GM20000 (cell line): Measurements from ENCODE around the gene EPHX1.
"Not testable (repeated sequence)": the region's sequence is repeated elsewhere in the genome, so short reads cannot be mapped to it uniquely, and the experiment has no call there.

Experiments
- DNase-seq: peaks from one replicate; pipeline ENCODE4 v3.0.0; 2012; ENCODE audit warnings: low spot score
- TF ChIP-seq, protein P1 (sequence below): IDR thresholded peaks from 2 replicates; pipeline ENCODE4 v1.5.1; 2012; ENCODE audit warnings: mild to moderate bottlenecking, control low read depth; ENCODE audit errors: extremely low read depth, missing control alignments

EPHX1 gene

DNA sequence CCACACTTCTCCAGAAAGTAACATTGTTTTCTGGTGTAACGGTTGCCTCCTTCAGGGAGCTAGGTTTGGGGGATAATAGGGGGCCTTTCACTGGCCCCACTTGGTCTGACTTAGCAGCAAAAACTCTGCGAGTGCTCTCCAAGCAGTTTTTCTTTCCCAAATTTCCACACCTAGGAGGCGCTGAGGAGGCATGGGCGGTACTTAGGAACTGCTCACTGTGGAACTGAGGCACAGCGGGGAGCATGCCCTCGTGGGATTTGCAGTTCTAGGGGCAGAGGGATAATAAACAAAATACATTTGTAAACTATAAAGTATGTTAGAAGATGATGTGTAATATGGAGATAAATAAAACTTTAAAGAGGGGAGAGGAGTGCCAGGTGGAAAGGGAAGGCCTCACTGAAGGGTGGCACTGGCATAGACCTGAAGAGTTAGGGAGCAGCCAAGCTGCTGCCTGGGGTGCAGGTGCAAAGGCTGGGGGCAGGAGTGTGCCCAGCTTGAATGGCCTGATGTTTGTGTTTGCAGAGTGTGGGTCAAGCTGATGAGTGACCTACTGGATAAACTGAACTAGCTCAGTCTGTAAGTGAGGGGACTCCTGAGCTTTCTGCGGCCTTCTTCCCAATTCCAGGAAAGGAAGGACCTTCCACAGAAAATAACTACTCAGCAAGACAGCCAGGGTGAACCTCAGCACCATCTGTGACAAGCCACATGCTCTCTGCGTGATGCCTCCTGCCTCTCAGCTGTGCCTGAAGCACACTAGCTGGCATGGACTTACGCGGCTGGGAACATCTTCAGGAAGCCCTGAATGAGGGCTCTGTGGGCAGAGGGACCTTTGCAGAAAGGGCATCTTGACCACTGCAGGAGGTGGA, 1.9 kb downstream of the EPHX1 start:
- DNase-seq: no peak
- TF ChIP-seq, protein P1, sequence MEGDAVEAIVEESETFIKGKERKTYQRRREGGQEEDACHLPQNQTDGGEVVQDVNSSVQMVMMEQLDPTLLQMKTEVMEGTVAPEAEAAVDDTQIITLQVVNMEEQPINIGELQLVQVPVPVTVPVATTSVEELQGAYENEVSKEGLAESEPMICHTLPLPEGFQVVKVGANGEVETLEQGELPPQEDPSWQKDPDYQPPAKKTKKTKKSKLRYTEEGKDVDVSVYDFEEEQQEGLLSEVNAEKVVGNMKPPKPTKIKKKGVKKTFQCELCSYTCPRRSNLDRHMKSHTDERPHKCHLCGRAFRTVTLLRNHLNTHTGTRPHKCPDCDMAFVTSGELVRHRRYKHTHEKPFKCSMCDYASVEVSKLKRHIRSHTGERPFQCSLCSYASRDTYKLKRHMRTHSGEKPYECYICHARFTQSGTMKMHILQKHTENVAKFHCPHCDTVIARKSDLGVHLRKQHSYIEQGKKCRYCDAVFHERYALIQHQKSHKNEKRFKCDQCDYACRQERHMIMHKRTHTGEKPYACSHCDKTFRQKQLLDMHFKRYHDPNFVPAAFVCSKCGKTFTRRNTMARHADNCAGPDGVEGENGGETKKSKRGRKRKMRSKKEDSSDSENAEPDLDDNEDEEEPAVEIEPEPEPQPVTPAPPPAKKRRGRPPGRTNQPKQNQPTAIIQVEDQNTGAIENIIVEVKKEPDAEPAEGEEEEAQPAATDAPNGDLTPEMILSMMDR: no peak

DNA sequence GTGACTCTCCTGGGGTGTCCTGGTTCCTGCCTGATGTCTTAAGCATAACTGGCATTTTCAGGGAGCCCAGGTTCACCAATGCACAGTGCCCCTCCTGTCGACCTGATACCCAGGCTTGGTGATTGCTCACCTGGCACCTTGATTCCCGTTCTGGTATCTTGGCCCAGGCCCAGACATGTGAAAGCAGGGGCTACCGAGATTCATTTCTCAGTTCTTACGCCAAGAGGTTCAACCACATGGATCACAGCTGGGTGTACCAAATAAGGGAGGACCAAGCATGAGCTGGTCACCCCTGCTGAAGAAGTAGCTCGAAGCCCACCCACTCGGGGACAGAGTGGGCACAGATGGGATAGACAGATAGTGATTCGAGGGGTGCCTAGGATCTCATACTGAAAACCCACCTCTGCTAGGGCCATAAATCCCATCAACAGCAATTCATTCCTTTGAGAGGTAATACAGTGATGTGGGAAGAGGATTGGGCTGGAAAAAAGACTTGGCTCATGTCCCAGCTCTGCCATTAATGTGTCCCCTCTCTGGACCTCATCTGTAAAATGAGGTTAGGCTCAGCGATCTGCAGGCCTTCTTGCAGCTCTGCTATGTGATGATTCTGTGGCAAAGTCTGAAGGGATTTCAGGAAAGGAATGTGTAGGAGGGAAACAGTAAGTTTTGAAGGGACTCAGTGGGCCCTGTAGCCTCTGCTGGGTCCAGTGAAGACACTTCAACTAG, 2.7 kb downstream of the EPHX1 start:
- TF ChIP-seq, protein P1: no peak
- DNase-seq: no peak

DNA sequence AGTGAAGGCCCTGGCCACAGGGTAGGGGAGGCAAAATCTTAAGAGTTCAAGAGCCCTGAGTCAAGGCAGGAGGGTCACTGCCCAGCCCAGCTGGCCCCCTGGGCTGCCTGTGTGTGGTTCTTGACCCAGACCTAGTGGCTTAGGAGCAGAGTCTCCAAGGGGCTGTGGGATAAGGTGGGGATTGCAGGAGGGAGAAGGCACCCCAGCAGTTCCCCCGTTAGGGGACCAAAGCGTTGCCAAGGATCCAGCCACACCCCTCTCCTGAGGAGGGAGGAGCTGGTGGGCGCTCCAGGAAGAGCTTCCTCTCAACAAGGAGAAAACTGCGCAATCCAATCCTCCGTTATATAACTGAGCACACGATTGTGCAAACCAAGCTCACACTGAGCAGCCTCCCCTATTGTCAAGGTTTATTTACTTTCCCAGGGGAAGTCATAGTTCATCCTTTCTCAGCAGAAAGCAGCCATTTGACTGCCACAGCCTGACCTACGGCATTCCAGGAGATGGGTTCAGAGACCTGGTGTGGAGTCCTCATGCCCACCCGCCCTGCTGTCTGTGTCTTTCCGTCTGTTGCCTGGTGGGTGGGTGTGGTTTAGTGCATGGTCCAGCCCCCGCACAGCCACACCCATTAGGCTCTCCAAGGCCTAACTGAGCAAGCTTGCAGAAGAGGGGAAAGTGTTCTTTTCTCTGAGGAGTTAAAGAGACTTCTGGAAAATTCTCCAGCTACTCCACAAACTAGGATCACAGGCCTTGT, 3.5 kb downstream of the EPHX1 start:
- no peak for DNase-seq
- TF ChIP-seq, protein P1: no peak

DNA sequence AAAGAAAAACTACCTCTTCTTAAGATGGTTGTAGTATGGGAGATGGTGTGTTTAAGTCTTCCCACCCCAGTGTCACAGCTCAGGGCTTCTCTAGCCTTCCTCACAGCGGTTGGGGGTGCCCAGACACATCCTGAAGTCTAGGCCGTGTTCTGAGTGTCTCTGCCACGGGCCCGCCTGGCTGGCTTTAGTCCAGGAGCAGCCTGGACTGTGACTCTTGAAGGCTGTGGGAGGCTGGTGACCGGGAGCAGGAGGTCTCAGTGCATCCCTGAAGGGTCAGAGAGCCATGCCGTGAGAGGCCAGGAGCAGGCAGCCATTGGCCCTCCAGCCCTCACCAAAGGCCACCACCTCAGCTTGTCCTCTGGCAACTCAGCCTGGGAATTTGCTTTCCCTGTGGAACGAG, 4.5 kb downstream of the EPHX1 start:
- TF ChIP-seq, protein P1: no peak
- DNase-seq: no peak

DNA sequence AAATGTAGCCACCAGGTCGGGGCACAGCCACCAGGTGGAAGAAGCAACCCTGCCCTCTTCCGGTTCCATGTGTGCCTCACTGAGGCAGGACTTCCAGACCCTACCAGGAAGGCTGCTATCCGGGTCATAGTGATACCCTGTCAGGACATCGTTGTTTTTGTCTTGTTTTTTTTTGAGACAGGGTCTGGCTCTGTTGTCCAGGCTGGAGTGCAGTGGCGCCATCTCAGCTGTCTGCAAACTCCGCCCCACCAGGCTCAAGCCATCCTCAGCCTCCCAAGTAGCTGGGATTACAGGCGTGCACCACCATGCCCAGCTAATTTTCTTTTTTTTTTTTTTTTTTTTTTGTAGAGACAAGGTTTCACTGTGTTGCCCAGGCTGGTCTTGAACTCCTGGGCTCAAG, 5.2 kb downstream of the EPHX1 start:
- not testable (repeated sequence) for DNase-seq

DNA sequence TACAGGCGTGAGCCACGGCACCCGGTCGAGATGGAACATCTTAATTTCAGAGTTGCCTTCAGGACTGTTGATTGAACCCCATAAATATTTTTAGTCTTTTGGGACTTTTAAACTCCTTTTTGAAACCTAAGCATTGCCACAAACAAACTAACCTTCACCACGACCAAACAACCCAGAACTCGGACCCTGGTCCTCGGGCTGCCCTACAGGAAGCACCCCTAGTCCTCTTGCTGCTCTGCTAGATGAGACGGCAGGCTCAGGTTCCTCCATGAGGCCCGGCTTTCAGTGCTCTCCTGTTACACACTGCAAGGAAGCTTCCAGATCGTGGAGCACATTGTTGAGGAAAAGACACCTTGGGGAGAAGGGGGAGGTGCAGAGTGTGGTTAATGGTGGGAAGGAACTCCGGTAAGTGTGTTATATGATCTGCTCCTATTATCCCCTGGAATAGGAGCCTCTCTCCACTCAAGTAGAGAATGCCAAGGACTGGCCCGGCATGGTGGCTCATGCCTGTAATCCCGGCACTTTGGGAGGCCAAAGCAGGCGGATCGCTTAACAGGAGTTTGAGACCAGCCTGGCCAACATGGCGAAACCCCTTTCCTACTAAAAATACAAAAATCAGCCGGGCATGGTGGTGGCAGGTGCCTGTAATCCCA, 5.7 kb downstream of the EPHX1 start:
- no peak for DNase-seq
- TF ChIP-seq, protein P1: no peak
